ENCODE results near the gene SLC35D2.

- no peak for TF ChIP-seq CTCF (IDR thresholded peaks at IDR 0.05)
- TF ChIP-seq ZFX (IDR thresholded peaks at IDR 0.05; ENCODE audit: borderline replicate concordance), result no peak
Measured at GRCh38 chr9:96342571-96343245, 40.8 kb downstream of the SLC35D2 start.
